ENCODE data around the gene IRF2BP2. TPM values are rescaled to one million over a fixed set of nuclear protein-coding genes. Genes with fewer than 3 reads are reported as not detected.

IRF2BP2 gene
- total RNA-seq, 1 donor from 2014 or later = 126 TPM

DNA sequence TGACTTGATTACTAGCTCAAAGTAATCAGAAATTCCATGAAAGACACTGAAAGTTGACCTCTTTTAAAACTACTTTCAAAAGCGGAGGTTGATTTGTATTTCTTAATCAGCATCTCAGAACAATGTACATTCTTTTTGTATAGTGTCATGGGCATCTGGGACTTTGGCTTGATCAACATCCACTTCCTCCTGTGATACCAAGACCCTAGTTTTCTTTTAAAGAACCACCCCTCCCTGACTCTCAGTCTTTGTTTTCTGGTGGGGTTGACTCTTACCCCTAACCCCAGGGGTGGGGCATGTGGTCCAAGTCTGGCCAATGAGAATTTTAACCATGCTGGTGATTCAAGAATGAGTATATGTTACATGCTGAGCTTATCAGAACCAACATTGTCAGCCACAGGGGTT, 21.7 kb upstream of the IRF2BP2 start:
- H3K36me3 Mint-ChIP-seq (ENCODE audit: low read depth, unreplicated experiment) = no peaks in the 10 kb centered on the region
- H3K27me3 Mint-ChIP-seq (ENCODE audit: low read depth, unreplicated experiment) = no peaks in the 10 kb centered on the region
- H3K9me3 Mint-ChIP-seq (ENCODE audit: unreplicated experiment) = peaks cover 1% of the 10 kb centered on the region
- peak overlapping the region; percentile 51 for H3K4me2 ChIP-seq (ENCODE audit: low read length)
- peak; percentile 94 for DNase-seq (ENCODE audit: low read depth)
- H3K27ac ChIP-seq (ENCODE audit: low read depth, low read length) = peak overlapping the region; percentile 81
- H4K20me1 ChIP-seq (ENCODE audit: insufficient read depth, low read length) = no peaks in the 10 kb centered on the region
- H3K27ac Mint-ChIP-seq (ENCODE audit: unreplicated experiment) = peak overlapping the region; percentile 92
- no peaks in the 10 kb centered on the region for H3K27me3 ChIP-seq (ENCODE audit: insufficient read depth, low read length)
- peaks cover 16% of the 10 kb centered on the region for H3K4me1 ChIP-seq (ENCODE audit: insufficient read depth, low read length)
- no peaks in the 10 kb centered on the region for H3K9me3 ChIP-seq (ENCODE audit: insufficient read depth, low read depth, low read length)
- H3K79me2 ChIP-seq (ENCODE audit: insufficient read depth, low read length) = no peaks in the 10 kb centered on the region
- no peak overlapping the region for H3K4me3 ChIP-seq (ENCODE audit: insufficient read depth, low read depth, low read length)
- H2AFZ ChIP-seq (ENCODE audit: low read depth, low read length) = no peak overlapping the region
- H3K9ac ChIP-seq (ENCODE audit: low read length) = peak overlapping the region; percentile 48
- TF ChIP-seq CTCF (IDR thresholded peaks at IDR 0.05; ENCODE audit: insufficient read depth, low read depth, low read length) = no peak
- TF ChIP-seq EZH2 (IDR thresholded peaks at IDR 0.05; ENCODE audit: insufficient read depth, low read length) = no peak
- FAIRE-seq = peak; percentile 91
- no peaks in the 10 kb centered on the region for H3K36me3 ChIP-seq (ENCODE audit: insufficient read depth, low read length)
- H3K4me3 Mint-ChIP-seq (ENCODE audit: unreplicated experiment) = no peak overlapping the region
- H3K4me1 Mint-ChIP-seq (ENCODE audit: low read depth, unreplicated experiment) = peaks cover 14% of the 10 kb centered on the region

DNA sequence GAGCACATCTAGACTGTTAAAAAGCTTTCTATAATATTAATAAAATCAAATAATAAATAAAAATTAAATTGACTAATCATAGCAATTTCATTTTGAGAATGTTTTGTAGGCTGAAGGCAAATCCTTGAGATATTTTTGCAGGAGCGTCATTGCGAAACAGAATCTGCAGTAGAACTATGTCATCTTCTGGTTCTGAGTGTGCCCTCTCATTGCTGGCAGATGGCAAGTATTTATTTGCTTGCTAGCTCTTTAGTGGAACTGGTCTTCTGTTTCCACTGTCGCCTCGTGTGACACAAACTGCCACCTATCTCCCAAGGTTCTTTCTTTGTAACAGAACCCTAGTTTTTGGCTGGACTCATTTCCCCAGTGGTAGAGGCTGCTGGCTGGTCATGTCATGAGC, 19.0 kb upstream of the IRF2BP2 start:
- Histone ChIP-seq H3K4me3 (ENCODE audit: insufficient read depth, low read depth, low read length) (no peak overlapping the region), H4K20me1 (ENCODE audit: insufficient read depth, low read length) (no peaks in the 10 kb centered on the region), H3K79me2 (ENCODE audit: insufficient read depth, low read length) (no peaks in the 10 kb centered on the region), H3K27ac (ENCODE audit: low read depth, low read length) (no peak overlapping the region), H3K9me3 (ENCODE audit: insufficient read depth, low read depth, low read length) (no peaks in the 10 kb centered on the region), H3K9ac (ENCODE audit: low read length) (no peak overlapping the region), H3K36me3 (ENCODE audit: insufficient read depth, low read length) (no peaks in the 10 kb centered on the region), H3K27me3 (ENCODE audit: insufficient read depth, low read length) (no peaks in the 10 kb centered on the region), H3K4me2 (ENCODE audit: low read length) (no peak overlapping the region), H3K4me1 (ENCODE audit: insufficient read depth, low read length) (peaks cover 25% of the 10 kb centered on the region), H2AFZ (ENCODE audit: low read depth, low read length) (no peak overlapping the region)
- FAIRE-seq (no peak), DNase-seq (ENCODE audit: low read depth) (no peak)
- peaks cover 25% of the 10 kb centered on the region for H3K4me1 Mint-ChIP-seq (ENCODE audit: low read depth, unreplicated experiment)
- peaks cover 1% of the 10 kb centered on the region for H3K9me3 Mint-ChIP-seq (ENCODE audit: unreplicated experiment)
- H3K36me3 Mint-ChIP-seq (ENCODE audit: low read depth, unreplicated experiment) = no peaks in the 10 kb centered on the region
- TF ChIP-seq CTCF (IDR thresholded peaks at IDR 0.05; ENCODE audit: insufficient read depth, low read depth, low read length) = no peak
- no peak for TF ChIP-seq EZH2 (IDR thresholded peaks at IDR 0.05; ENCODE audit: insufficient read depth, low read length)
- H3K4me3 Mint-ChIP-seq (ENCODE audit: unreplicated experiment) = no peak overlapping the region
- H3K27ac Mint-ChIP-seq (ENCODE audit: unreplicated experiment) = no peak overlapping the region
- no peaks in the 10 kb centered on the region for H3K27me3 Mint-ChIP-seq (ENCODE audit: low read depth, unreplicated experiment)

GRCh38 chr1:234628089-234628488, 18.1 kb upstream of the IRF2BP2 start:
- no peak for TF ChIP-seq EZH2 (IDR thresholded peaks at IDR 0.05; ENCODE audit: insufficient read depth, low read length)
- no peak for TF ChIP-seq CTCF (IDR thresholded peaks at IDR 0.05; ENCODE audit: insufficient read depth, low read depth, low read length)
- FAIRE-seq = no peak
- peaks cover 25% of the 10 kb centered on the region for H3K4me1 Mint-ChIP-seq (ENCODE audit: low read depth, unreplicated experiment)

More at GRCh38 chr1:234628089-234628488, 18.1 kb upstream of the IRF2BP2 start:
- no peak overlapping the region for H2AFZ ChIP-seq (ENCODE audit: low read depth, low read length)
- Mint-ChIP-seq H3K27me3 (ENCODE audit: low read depth, unreplicated experiment) (no peaks in the 10 kb centered on the region), H3K27ac (ENCODE audit: unreplicated experiment) (peak overlapping the region; percentile 16), H3K36me3 (ENCODE audit: low read depth, unreplicated experiment) (no peaks in the 10 kb centered on the region), H3K9me3 (ENCODE audit: unreplicated experiment) (peaks cover 1% of the 10 kb centered on the region), H3K4me3 (ENCODE audit: unreplicated experiment) (no peak overlapping the region)
- no peaks in the 10 kb centered on the region for H3K27me3 ChIP-seq (ENCODE audit: insufficient read depth, low read length)
- H3K4me1 ChIP-seq (ENCODE audit: insufficient read depth, low read length) = peaks cover 25% of the 10 kb centered on the region
- no peak overlapping the region for H3K4me3 ChIP-seq (ENCODE audit: insufficient read depth, low read depth, low read length)
- no peaks in the 10 kb centered on the region for H3K36me3 ChIP-seq (ENCODE audit: insufficient read depth, low read length)
- no peak overlapping the region for H3K9ac ChIP-seq (ENCODE audit: low read length)
- no peaks in the 10 kb centered on the region for H3K9me3 ChIP-seq (ENCODE audit: insufficient read depth, low read depth, low read length)
- H4K20me1 ChIP-seq (ENCODE audit: insufficient read depth, low read length) = no peaks in the 10 kb centered on the region
- peak overlapping the region; percentile 20 for H3K27ac ChIP-seq (ENCODE audit: low read depth, low read length)
- DNase-seq (ENCODE audit: low read depth) = peak; percentile 89
- H3K4me2 ChIP-seq (ENCODE audit: low read length) = peak overlapping the region; percentile 8
- no peaks in the 10 kb centered on the region for H3K79me2 ChIP-seq (ENCODE audit: insufficient read depth, low read length)
